GM21367 (cell line): Measurements from ENCODE around the gene BBS1.
"Not testable (repeated sequence)": the region's sequence is repeated elsewhere in the genome, so short reads cannot be mapped to it uniquely, and the experiment has no call there.

ENCODE experiments used
- ATAC-seq: cut with Tn5 transposase; IDR thresholded peaks from one replicate; pipeline ENCODE4 v1.9.1; 2021; ENCODE audit not compliant: unreplicated experiment

BBS1 gene

GRCh38 chr11:66510271-66510989 lies at the start of gene BBS1:
BBS1 (plus strand) TSS chr11:66510635; CDS start chr11:66510660, 25 bp downstream.
- no peak for ATAC-seq

- ATAC-seq, result no peak
Observed at GRCh38 chr11:66462010-66462409, 48.4 kb upstream of the BBS1 start.

- no peak for ATAC-seq
Observed at GRCh38 chr11:66462911-66463310, 47.5 kb upstream of the BBS1 start.

- not testable (repeated sequence) for ATAC-seq
Observed at GRCh38 chr11:66464116-66464515, 46.3 kb upstream of the BBS1 start.

- no peak for ATAC-seq
Observed at GRCh38 chr11:66464916-66465315, 45.5 kb upstream of the BBS1 start.

- ATAC-seq, result no peak
Observed at GRCh38 chr11:66465373-66466224, 44.8 kb upstream of the BBS1 start.

GRCh38 chr11:66466225-66467033 lies 44.0 kb upstream of the BBS1 start, which contains the start of gene PELI3:
PELI3 (plus strand) TSS chr11:66466905; CDS start chr11:66468129, 1,224 bp downstream.
- ATAC-seq, result peak; percentile 54

GRCh38 chr11:66467034-66467659 lies 43.3 kb upstream of the BBS1 start:
- peak; percentile 26 for ATAC-seq

- ATAC-seq, result no peak
Observed at GRCh38 chr11:66467756-66468155, 42.7 kb upstream of the BBS1 start.

- ATAC-seq, result no peak
Observed at GRCh38 chr11:66468691-66469090, 41.7 kb upstream of the BBS1 start.

- ATAC-seq, result no peak
Observed at GRCh38 chr11:66469441-66469840, 41.0 kb upstream of the BBS1 start.

GRCh38 chr11:66470015-66470414 lies 40.4 kb upstream of the BBS1 start:
- no peak for ATAC-seq

GRCh38 chr11:66471142-66471541 lies 39.3 kb upstream of the BBS1 start:
- ATAC-seq, result no peak

- no peak for ATAC-seq
Observed at GRCh38 chr11:66472054-66472453, 38.4 kb upstream of the BBS1 start.

GRCh38 chr11:66473167-66473566 lies 37.3 kb upstream of the BBS1 start:
- no peak for ATAC-seq

GRCh38 chr11:66473608-66474515 lies 36.6 kb upstream of the BBS1 start:
- ATAC-seq, result no peak

- no peak for ATAC-seq
Observed at GRCh38 chr11:66475349-66476172, 34.9 kb upstream of the BBS1 start.

- no peak for ATAC-seq
Observed at GRCh38 chr11:66476173-66476840, 34.1 kb upstream of the BBS1 start.
